Activated CD8-positive, alpha-beta T cell treated with anti-CD3 and anti-CD28 coated beads for 36 hours (primary cell): ENCODE measurements around the gene IL4R. TPM values are rescaled to one million over a fixed set of nuclear protein-coding genes. Genes with fewer than 3 reads are reported as not detected.

ENCODE experiments used
- ATAC-seq: fragments of 200-7000 bp; cut with Tn5 transposase; one replicate; pipeline ENCODE4 v1.10.0; 2021; ENCODE audit warnings: mild to moderate bottlenecking, moderate library complexity
- CTCF ChIA-PET: fragments of 350-600 bp; sonication (Branson Sonifier 250); formaldehyde crosslinking; loops from one replicate; lab custom pipeline; 2021; ENCODE audit warnings: antibody characterized with exemption; lab: Charles Lee
- POLR2A ChIA-PET: fragments of 350-600 bp; sonication (Branson Sonifier 250); formaldehyde crosslinking; loops from one replicate; lab custom pipeline; 2021; ENCODE audit warnings: antibody characterized with exemption; lab: Charles Lee
- DNase-seq: peaks from one replicate; pipeline ENCODE4 v3.0.0-alpha.2; 2020
- H3K27ac Mint-ChIP-seq: one replicate; pipeline ENCODE4 v1.8.0; 2021; ENCODE audit warnings: mild to moderate bottlenecking, mixed read lengths
- H3K27me3 Mint-ChIP-seq: one replicate; pipeline ENCODE4 v1.8.0; 2021; ENCODE audit warnings: mixed read lengths
- H3K36me3 Mint-ChIP-seq: one replicate; pipeline ENCODE4 v1.8.0; 2021; ENCODE audit warnings: low read depth, mixed read lengths
- H3K4me1 Mint-ChIP-seq: one replicate; pipeline ENCODE4 v1.8.0; 2021; ENCODE audit warnings: low read depth, mixed read lengths
- H3K4me3 Mint-ChIP-seq: one replicate; pipeline ENCODE4 v1.8.0; 2021; ENCODE audit warnings: mild to moderate bottlenecking, moderate library complexity, mixed read lengths
- H3K9me3 Mint-ChIP-seq: one replicate; pipeline ENCODE4 v1.8.0; 2021; ENCODE audit warnings: mixed read lengths
- CTCF ChIP-seq: fragments of 200-600 bp; IDR thresholded peaks from one replicate; pipeline ENCODE4 v1.8.0; 2022; ENCODE audit warnings: antibody characterized with exemption, mild to moderate bottlenecking
- intact Hi-C: fragments of 100-400 bp; cut with micrococcal nuclease; formaldehyde crosslinking; loops from one replicate; pipeline ENCODE4 v1.10.0; 2022
- total RNA-seq, 2 experiments: library from RNA; stranded (reverse); gene quantifications; one replicate each; pipeline ENCODE4 v1.2.3, GENCODE V29; 2021

IL4R gene
- total RNA-seq, 2 experiments from 2014 or later, result 236 to 245 TPM

- Mint-ChIP-seq H3K4me3 (peak overlapping the region; percentile 99), H3K27me3 (no peaks in the 10 kb centered on the region), H3K4me1 (peaks cover 52% of the 10 kb centered on the region), H3K9me3 (no peaks in the 10 kb centered on the region), H3K36me3 (peaks cover 62% of the 10 kb centered on the region), H3K27ac (peak overlapping the region; percentile 96)
- ATAC-seq (no peak), DNase-seq (peak; percentile 28)
- no peak for TF ChIP-seq CTCF
- intact Hi-C loops, result no loop called here
- POLR2A ChIA-PET, result interaction anchor here (0.9 to 10.5 kb wide), 16 partner anchors 12 to 234 kb away, joined by 3 to 168 read pairs (median 49); partner anchors contain the start of genes GTF3C1, IL4R and KATNIP
- CTCF ChIA-PET, result interaction anchor here (1.0 to 9.3 kb wide), 7 partner anchors 34 to 234 kb away, joined by 3 to 92 read pairs (median 4); no protein-coding TSS in a partner anchor
These were observed 89.8 kb downstream of the IL4R start for GRCh38 chr16:27403601-27403992.

GRCh38 chr16:27404163-27404823, 90.5 kb downstream of the IL4R start:
- CTCF ChIA-PET, result interaction anchor here (0.7 to 9.3 kb wide), 12 partner anchors 29 to 235 kb away, joined by 3 to 92 read pairs (median 4); no protein-coding TSS in a partner anchor
- intact Hi-C loops, result no loop called here

GRCh38 chr16:27405546-27406451, 92.0 kb downstream of the IL4R start:
- intact Hi-C loops, result loop anchor here (2.0 kb wide), 1 partner anchor 39 kb away; no protein-coding TSS in a partner anchor
- CTCF ChIA-PET, result interaction anchor here (0.9 to 9.3 kb wide), 11 partner anchors 10 to 226 kb away, joined by 3 to 92 read pairs (median 4); no protein-coding TSS in a partner anchor

More at GRCh38 chr16:27404163-27404823, 90.5 kb downstream of the IL4R start:
- H3K27ac Mint-ChIP-seq, result peak overlapping the region; percentile 96
- H3K27me3 Mint-ChIP-seq, result no peaks in the 10 kb centered on the region
- H3K9me3 Mint-ChIP-seq, result no peaks in the 10 kb centered on the region
- ATAC-seq (no peak), DNase-seq (peak; percentile 68)
- POLR2A ChIA-PET, result interaction anchor here (0.7 to 10.5 kb wide), 20 partner anchors 9 to 235 kb away, joined by 3 to 168 read pairs (median 7); partner anchors contain the start of genes GTF3C1, IL4R and KATNIP
- H3K36me3 Mint-ChIP-seq, result peaks cover 67% of the 10 kb centered on the region
- no peak for TF ChIP-seq CTCF
- H3K4me3 Mint-ChIP-seq, result peak overlapping the region; percentile 99
- peaks cover 53% of the 10 kb centered on the region for H3K4me1 Mint-ChIP-seq

More at GRCh38 chr16:27405546-27406451, 92.0 kb downstream of the IL4R start:
- ATAC-seq (no peak), DNase-seq (peak; percentile 94)
- H3K36me3 Mint-ChIP-seq, result peaks cover 82% of the 10 kb centered on the region
- POLR2A ChIA-PET, result interaction anchor here (0.6 to 10.5 kb wide), 22 partner anchors 7 to 236 kb away, joined by 3 to 168 read pairs (median 8); partner anchors contain the start of gene IL4R
- no peaks in the 10 kb centered on the region for H3K27me3 Mint-ChIP-seq
- H3K4me3 Mint-ChIP-seq, result peak overlapping the region; percentile 99
- peak overlapping the region; percentile 96 for H3K27ac Mint-ChIP-seq
- H3K4me1 Mint-ChIP-seq, result peaks cover 54% of the 10 kb centered on the region
- H3K9me3 Mint-ChIP-seq, result peaks cover 4% of the 10 kb centered on the region
- no peak for TF ChIP-seq CTCF
